PC-3 (cell line): ENCODE data around the gene ESR1.

Experiments
- EZH2 ChIP-seq: fragments of 300-600 bp; sonication (generic); IDR thresholded peaks from one replicate; pipeline ENCODE4 v1.6.1; 2017; ENCODE audit warnings: antibody characterized with exemption, mild to moderate bottlenecking, low read length; ENCODE audit not compliant: unreplicated experiment
- TF ChIP-seq, protein P1 (sequence below): fragments of 300-600 bp; sonication (generic); conservative IDR thresholded peaks from 2 replicates; pipeline ENCODE4 v1.5.1; 2017; ENCODE audit warnings: antibody characterized with exemption, low read depth, mild to moderate bottlenecking, low read length

DNA sequence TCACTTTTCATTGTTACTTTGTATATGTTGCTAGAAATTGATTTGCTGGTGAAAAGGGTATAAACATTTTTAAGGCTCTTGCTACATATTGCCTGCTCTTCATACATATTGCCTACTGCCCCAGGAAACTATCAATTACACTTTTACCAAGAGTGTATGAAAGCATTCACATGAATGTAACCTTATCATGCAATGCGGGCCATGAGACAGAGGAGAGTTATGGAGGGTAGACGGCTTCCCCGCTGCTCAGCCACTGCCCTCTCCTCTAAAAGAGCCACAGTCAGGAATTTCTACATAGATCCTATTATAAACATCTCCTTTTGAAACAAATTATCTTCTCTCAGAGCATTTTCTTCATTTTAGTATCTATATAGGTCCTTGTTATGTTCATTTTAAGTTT is 264.4 kb downstream of the ESR1 start:
- TF ChIP-seq EZH2 = no peak
- TF ChIP-seq, protein P1, sequence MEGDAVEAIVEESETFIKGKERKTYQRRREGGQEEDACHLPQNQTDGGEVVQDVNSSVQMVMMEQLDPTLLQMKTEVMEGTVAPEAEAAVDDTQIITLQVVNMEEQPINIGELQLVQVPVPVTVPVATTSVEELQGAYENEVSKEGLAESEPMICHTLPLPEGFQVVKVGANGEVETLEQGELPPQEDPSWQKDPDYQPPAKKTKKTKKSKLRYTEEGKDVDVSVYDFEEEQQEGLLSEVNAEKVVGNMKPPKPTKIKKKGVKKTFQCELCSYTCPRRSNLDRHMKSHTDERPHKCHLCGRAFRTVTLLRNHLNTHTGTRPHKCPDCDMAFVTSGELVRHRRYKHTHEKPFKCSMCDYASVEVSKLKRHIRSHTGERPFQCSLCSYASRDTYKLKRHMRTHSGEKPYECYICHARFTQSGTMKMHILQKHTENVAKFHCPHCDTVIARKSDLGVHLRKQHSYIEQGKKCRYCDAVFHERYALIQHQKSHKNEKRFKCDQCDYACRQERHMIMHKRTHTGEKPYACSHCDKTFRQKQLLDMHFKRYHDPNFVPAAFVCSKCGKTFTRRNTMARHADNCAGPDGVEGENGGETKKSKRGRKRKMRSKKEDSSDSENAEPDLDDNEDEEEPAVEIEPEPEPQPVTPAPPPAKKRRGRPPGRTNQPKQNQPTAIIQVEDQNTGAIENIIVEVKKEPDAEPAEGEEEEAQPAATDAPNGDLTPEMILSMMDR = no peak
